GM23248 (cell line): ENCODE data around the gene EHD3. TPM values are rescaled to one million over a fixed set of nuclear protein-coding genes. Genes with fewer than 3 reads are reported as not detected.

Experiments
- DNase-seq: peaks from one replicate; pipeline ENCODE4 v3.0.0-alpha.2; 2015
- H2AFZ ChIP-seq: fragments of 200-600 bp; sonication (generic); 2 replicates; pipeline ENCODE4 v1.6.1; 2016; ENCODE audit warnings: antibody characterized with exemption
- H3F3A ChIP-seq: fragments of 200-600 bp; sonication (generic); 2 replicates; pipeline ENCODE4 v1.6.1; 2016; ENCODE audit warnings: mild to moderate bottlenecking, antibody characterized with exemption, mixed run types; ENCODE audit not compliant: insufficient read depth
- H3K27ac ChIP-seq: fragments of 200-600 bp; sonication (generic); 2 replicates; pipeline ENCODE4 v1.5.1; 2016; ENCODE audit warnings: mild to moderate bottlenecking
- H3K27me3 ChIP-seq: fragments of 200-600 bp; sonication (generic); replicated peaks from 2 replicates; pipeline ENCODE4 v1.6.1; 2016; ENCODE audit warnings: mild to moderate bottlenecking; ENCODE audit not compliant: insufficient read depth
- H3K36me3 ChIP-seq: fragments of 200-600 bp; sonication (generic); 2 replicates; pipeline ENCODE4 v1.6.1; 2016; ENCODE audit warnings: low read depth, mild to moderate bottlenecking
- H3K4me1 ChIP-seq: fragments of 200-600 bp; sonication (generic); 2 replicates; pipeline ENCODE4 v1.6.1; 2016; ENCODE audit warnings: mild to moderate bottlenecking; ENCODE audit not compliant: insufficient read depth
- H3K4me2 ChIP-seq: fragments of 200-600 bp; sonication (generic); one replicate; pipeline ENCODE4 v1.6.1; 2016; ENCODE audit warnings: mild to moderate bottlenecking; ENCODE audit not compliant: unreplicated experiment
- H3K4me3 ChIP-seq: fragments of 200-600 bp; sonication (generic); 2 replicates; pipeline ENCODE4 v1.5.1; 2016; ENCODE audit warnings: mild to moderate bottlenecking
- H3K79me2 ChIP-seq: fragments of 200-600 bp; sonication (generic); 2 replicates; pipeline ENCODE4 v1.6.1; 2016; ENCODE audit warnings: mild to moderate bottlenecking; ENCODE audit not compliant: insufficient read depth
- H3K9ac ChIP-seq: fragments of 200-600 bp; sonication (generic); 2 replicates; pipeline ENCODE4 v1.6.1; 2016; ENCODE audit warnings: mild to moderate bottlenecking
- H3K9me2 ChIP-seq: fragments of 200-600 bp; sonication (generic); 2 replicates; pipeline ENCODE4 v1.6.1; 2016; ENCODE audit warnings: mixed run types, mild to moderate bottlenecking, moderate library complexity; ENCODE audit not compliant: insufficient read depth
- H3K9me3 ChIP-seq: fragments of 200-600 bp; sonication (generic); one replicate; pipeline ENCODE4 v1.6.1; 2017; ENCODE audit warnings: low read depth
- H4K20me1 ChIP-seq: fragments of 200-600 bp; sonication (generic); 2 replicates; pipeline ENCODE4 v1.6.0; 2016; ENCODE audit not compliant: insufficient read depth
- EZH2 ChIP-seq: fragments of 200-600 bp; sonication (generic); IDR thresholded peaks from 2 replicates; pipeline ENCODE4 v1.6.1; 2018; ENCODE audit warnings: antibody characterized with exemption, mild to moderate bottlenecking; ENCODE audit not compliant: insufficient read depth, poor library complexity, severe bottlenecking
- EZH2phosphoT487 ChIP-seq: fragments of 200-600 bp; sonication (generic); IDR thresholded peaks from 2 replicates; pipeline ENCODE4 v1.6.1; 2018; ENCODE audit warnings: antibody characterized with exemption, moderate library complexity, mild to moderate bottlenecking, low read depth; ENCODE audit not compliant: insufficient read depth
- WGBS, 2 experiments: methylation state at CpG; one replicate each; pipeline ENCODE4 v1.1.6; 2015 to 2017; ENCODE audit warnings: low lambda C conversion rate in 2 of 2, low coverage in 1 of 2; ENCODE audit errors: missing lambda C conversion rate in 2 of 2; 5-methylcytosine and 5-hydroxymethylcytosine counted together
- in situ Hi-C: fragments of 300-500 bp; cut with MboI; formaldehyde crosslinking; loops from 2 replicates; pipeline ENCODE4 v1.15.0; 2020
- polyA plus RNA-seq: library from polyadenylated mRNA; unstranded; fragments of >200 nt; fragmentation: Nextera tagmentation; extraction: Ambion mirVana; gene quantifications from 2 replicates; pipeline ENCODE4 v1.2.1, GENCODE V29; 2016
- total RNA-seq: library from RNA; depleted of rRNA; stranded (reverse); fragments of >200 nt; shearing (Covaris generic); gene quantifications from 2 replicates; pipeline ENCODE4 v1.2.3, GENCODE V29; 2014

Gene EHD3
- total and polyA plus RNA-seq, 2 experiments from 2014 or later: 25.9 to 33.6 TPM

DNA sequence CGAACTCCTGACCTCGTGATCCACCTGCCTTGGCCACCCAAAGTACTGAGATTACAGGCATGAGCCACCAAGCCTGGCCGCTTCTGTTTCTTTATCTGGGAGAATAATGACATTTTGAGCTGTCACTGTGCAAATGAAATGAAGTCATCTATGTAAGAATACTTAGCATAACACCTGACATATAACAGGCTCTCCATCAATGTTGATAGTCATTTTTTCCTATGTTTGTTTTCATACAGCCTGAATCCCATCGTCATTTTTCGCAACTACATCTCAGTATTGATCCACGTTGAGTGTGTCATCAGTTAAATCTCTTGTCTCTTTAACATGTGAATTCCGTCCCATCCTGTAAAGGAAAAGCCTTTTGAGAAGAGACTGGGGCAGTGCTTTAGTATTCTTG, 10.2 kb upstream of the EHD3 start:
- Histone ChIP-seq H3K36me3 (no peaks in the 10 kb centered on the region), H3K4me2 (no peak overlapping the region), H3K9ac (no peak overlapping the region), H3K4me3 (no peak overlapping the region), H3K9me3 (no peaks in the 10 kb centered on the region), H2AFZ (no peak overlapping the region), H4K20me1 (no peaks in the 10 kb centered on the region), H3K27me3 (peaks cover 35% of the 10 kb centered on the region), H3K4me1 (no peaks in the 10 kb centered on the region), H3F3A (no peaks in the 10 kb centered on the region), H3K9me2 (no peaks in the 10 kb centered on the region), H3K79me2 (no peaks in the 10 kb centered on the region), H3K27ac (no peak overlapping the region)
- WGBS, 2 experiments: 64 to 72% methylated on average over 7 of the region's 7 CpGs
- TF ChIP-seq EZH2phosphoT487: no peak
- no peak for TF ChIP-seq EZH2
- in situ Hi-C loops: no loop called here
- DNase-seq: no peak

DNA sequence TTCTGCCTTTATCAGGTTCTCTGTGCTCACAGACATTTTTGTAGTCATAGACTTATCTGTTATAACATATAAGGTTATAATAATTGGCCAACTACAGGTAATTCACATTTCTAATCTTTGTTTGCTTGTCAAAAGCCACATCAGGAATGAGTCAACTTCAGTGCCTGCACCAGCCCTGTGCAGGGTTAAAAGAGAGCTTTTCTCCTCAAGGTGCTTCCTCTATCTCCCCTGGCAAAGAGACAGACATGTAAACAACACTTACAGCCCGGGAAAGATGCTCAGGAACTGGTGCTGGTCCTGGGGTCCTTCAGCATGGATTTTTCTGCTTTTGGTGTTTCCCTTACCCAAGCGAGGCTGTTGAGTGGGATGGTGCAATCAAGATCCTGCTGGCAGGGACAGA, 7.7 kb upstream of the EHD3 start:
- WGBS, 2 experiments: 63 to 67% methylated on average over 2 of the region's 2 CpGs
- no peaks in the 10 kb centered on the region for H3K4me1 ChIP-seq

GRCh38 chr2:31227110-31227509, 6.8 kb upstream of the EHD3 start:
- no peaks in the 10 kb centered on the region for H3K9me3 ChIP-seq
- H2AFZ ChIP-seq: no peak overlapping the region
- H3K27ac ChIP-seq: no peak overlapping the region
- in situ Hi-C loops: no loop called here
- no peaks in the 10 kb centered on the region for H3K79me2 ChIP-seq
- H3K4me1 ChIP-seq: no peaks in the 10 kb centered on the region
- TF ChIP-seq EZH2phosphoT487 (no peak), EZH2 (no peak)
- H3K4me2 ChIP-seq: no peak overlapping the region
- H3K27me3 ChIP-seq: peaks cover 9% of the 10 kb centered on the region
- peak; percentile 38 for DNase-seq
- 54 to 56% methylated on average over 6 of the region's 6 CpGs for WGBS, 2 experiments
- H4K20me1 ChIP-seq: no peaks in the 10 kb centered on the region
- H3K36me3 ChIP-seq: no peaks in the 10 kb centered on the region
- H3K9ac ChIP-seq: no peak overlapping the region
- H3F3A ChIP-seq: no peaks in the 10 kb centered on the region
- no peak overlapping the region for H3K4me3 ChIP-seq
- no peaks in the 10 kb centered on the region; the same call in 1 of the 2 replicates for H3K9me2 ChIP-seq

More for the DNA sequence above, 7.7 kb upstream of the EHD3 start:
- no peak for DNase-seq
- H3F3A ChIP-seq: no peaks in the 10 kb centered on the region
- H3K9me2 ChIP-seq: no peaks in the 10 kb centered on the region; the same call in 1 of the 2 replicates
- H3K27ac ChIP-seq: no peak overlapping the region
- H3K36me3 ChIP-seq: no peaks in the 10 kb centered on the region
- H3K4me3 ChIP-seq: no peak overlapping the region
- H3K9me3 ChIP-seq: no peaks in the 10 kb centered on the region
- no peak overlapping the region for H3K4me2 ChIP-seq
- no peaks in the 10 kb centered on the region for H4K20me1 ChIP-seq
- no peak for TF ChIP-seq EZH2phosphoT487
- H3K79me2 ChIP-seq: no peaks in the 10 kb centered on the region
- no peak overlapping the region for H2AFZ ChIP-seq
- peaks cover 18% of the 10 kb centered on the region for H3K27me3 ChIP-seq
- in situ Hi-C loops: no loop called here
- H3K9ac ChIP-seq: no peak overlapping the region

DNA sequence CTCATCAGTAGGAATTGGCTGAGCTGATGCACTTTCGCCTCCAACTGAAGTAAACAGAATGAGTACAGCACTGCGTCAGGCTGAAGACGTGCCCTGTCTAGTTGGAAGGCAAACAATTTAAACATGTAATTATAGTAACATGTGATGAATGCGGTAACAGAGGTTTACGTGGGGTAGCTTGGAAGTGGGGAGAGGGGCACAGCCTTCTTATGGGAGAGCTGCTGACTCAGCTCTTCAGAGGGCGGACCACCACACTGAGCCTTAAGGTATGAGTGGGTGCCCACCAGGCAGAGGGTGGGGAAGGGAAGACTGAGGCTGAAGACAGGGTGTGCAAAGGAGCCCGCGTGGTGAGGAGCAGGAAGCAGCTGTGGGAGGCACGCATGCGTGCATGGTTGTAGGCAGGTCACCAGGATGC, 6.2 kb upstream of the EHD3 start:
- in situ Hi-C loops: no loop called here
- H4K20me1 ChIP-seq: no peaks in the 10 kb centered on the region

DNA sequence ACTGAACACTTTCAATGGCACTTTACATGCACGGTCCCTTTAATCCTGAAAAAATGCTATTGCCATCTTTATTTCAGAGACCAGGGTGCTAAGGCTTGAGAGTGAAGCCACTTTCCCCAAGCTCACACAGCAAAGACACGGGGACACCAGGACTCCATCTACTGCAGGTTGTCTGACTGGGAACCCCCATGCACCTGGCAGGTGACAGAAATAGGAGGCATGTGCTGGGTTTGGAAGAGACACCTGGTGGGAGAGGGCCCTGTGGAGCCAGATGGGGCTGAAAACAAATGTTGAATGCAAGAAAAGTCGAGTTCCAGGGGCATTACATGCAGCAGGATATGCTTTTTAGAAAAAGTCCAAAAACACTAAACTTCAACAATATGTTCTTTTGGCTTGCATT, 5.2 kb upstream of the EHD3 start:
- Histone ChIP-seq H3K27ac (no peak overlapping the region), H2AFZ (no peak overlapping the region), H3K9ac (no peak overlapping the region), H3K27me3 (peaks cover 3% of the 10 kb centered on the region; the same call in 1 of the 2 replicates), H3K4me2 (no peak overlapping the region), H3K79me2 (no peaks in the 10 kb centered on the region), H3K4me1 (0 out of 2 replicates have a peak, but pooled peaks cover 5% of the 10 kb centered on the region), H3K4me3 (no peak overlapping the region), H3F3A (peaks cover 7% of the 10 kb centered on the region; the same call in 1 of the 2 replicates), H3K9me2 (no peaks in the 10 kb centered on the region; the same call in 1 of the 2 replicates), H4K20me1 (no peaks in the 10 kb centered on the region), H3K9me3 (no peaks in the 10 kb centered on the region), H3K36me3 (no peaks in the 10 kb centered on the region)
- TF ChIP-seq EZH2 (no peak), EZH2phosphoT487 (no peak)
- 54 to 55% methylated on average over 3 of the region's 3 CpGs for whole genome bisulfite sequencing, 2 experiments
- DNase-seq: no peak
- in situ Hi-C loops: no loop called here

More for the DNA sequence above, 6.2 kb upstream of the EHD3 start:
- Histone ChIP-seq H2AFZ (no peak overlapping the region), H3F3A (no peaks in the 10 kb centered on the region), H3K9me3 (no peaks in the 10 kb centered on the region), H3K79me2 (no peaks in the 10 kb centered on the region), H3K9me2 (no peaks in the 10 kb centered on the region; the same call in 1 of the 2 replicates), H3K27me3 (peaks cover 3% of the 10 kb centered on the region; the same call in 1 of the 2 replicates), H3K36me3 (no peaks in the 10 kb centered on the region), H3K4me3 (no peak overlapping the region), H3K9ac (no peak overlapping the region), H3K4me1 (no peaks in the 10 kb centered on the region), H3K27ac (no peak overlapping the region), H3K4me2 (no peak overlapping the region)
- no peak for DNase-seq
- 86 to 91% methylated on average over 10 of the region's 10 CpGs for WGBS, 2 experiments
- TF ChIP-seq EZH2phosphoT487 (no peak), EZH2 (no peak)
